GM23338 (cell line): ENCODE data around the gene RBBP8.

Source experiments
- CREB1 ChIP-seq: fragments of 250-450 bp; sonication (Bioruptor Pico); IDR thresholded peaks from 2 replicates; pipeline ENCODE4 v1.5.0; 2020; ENCODE audit warnings: low read depth, mild to moderate bottlenecking, moderate library complexity
- CTCF ChIP-seq, 2 experiments: fragments of 200-600 bp in 1 of 2; sonication (generic) in 1 of 2; conservative IDR thresholded peaks; 2 replicates each; pipeline versions ENCODE4 v1.5.1 to v1.6.1; 2016 to 2017; ENCODE audit warnings: antibody characterized with exemption in 2 of 2, low read depth in 2 of 2, mild to moderate bottlenecking in 2 of 2, moderate library complexity in 1 of 2
- EZH2 ChIP-seq: fragments of 200-600 bp; sonication (generic); IDR thresholded peaks from one replicate; pipeline ENCODE4 v1.8.0; 2017; ENCODE audit warnings: antibody characterized with exemption, mild to moderate bottlenecking, low read depth; ENCODE audit not compliant: unreplicated experiment
- EZH2phosphoT487 ChIP-seq: fragments of 200-600 bp; sonication (generic); IDR thresholded peaks from one replicate; pipeline ENCODE4 v1.8.1; 2018; ENCODE audit warnings: antibody characterized with exemption; ENCODE audit not compliant: unreplicated experiment
- NANOG ChIP-seq: IDR thresholded peaks from 2 replicates; pipeline ENCODE4 v1.6.1; 2016; ENCODE audit warnings: antibody characterized with exemption, borderline replicate concordance
- POLR2AphosphoS5 ChIP-seq: IDR thresholded peaks from 2 replicates; pipeline ENCODE4 v1.6.1; 2016; ENCODE audit warnings: antibody characterized with exemption, low read depth
- REST ChIP-seq: IDR thresholded peaks from one replicate; pipeline ENCODE4 v1.6.1; 2018; ENCODE audit warnings: antibody characterized with exemption; ENCODE audit not compliant: unreplicated experiment

- TF ChIP-seq EZH2phosphoT487 (no peak), CTCF (conservative IDR thresholded peaks at IDR 0.05; ENCODE audit: low read depth in 2 of 2) (no peak), POLR2AphosphoS5 (no peak), EZH2 (no peak), CREB1 (no peak), REST (no peak), NANOG (no peak)
Observed at GRCh38 chr18:22883827-22884226, 49.3 kb upstream of the RBBP8 start.
